HG03175 (cell line): ENCODE measurements around the gene BMAL1.

Experiments
- ATAC-seq: cut with Tn5 transposase; IDR thresholded peaks from one replicate; pipeline ENCODE4 v1.9.1; 2021; ENCODE audit warnings: mild to moderate bottlenecking, moderate library complexity; ENCODE audit not compliant: unreplicated experiment

The BMAL1 gene

GRCh38 chr11:13260963-13261588, 16.5 kb upstream of the BMAL1 start:
- no peak for ATAC-seq

GRCh38 chr11:13261591-13262061, 16.0 kb upstream of the BMAL1 start:
- ATAC-seq = no peak

GRCh38 chr11:13262096-13262495, 15.5 kb upstream of the BMAL1 start:
- ATAC-seq = no peak

- ATAC-seq = no peak
Measured at GRCh38 chr11:13268791-13269190, 8.8 kb upstream of the BMAL1 start.

- ATAC-seq = no peak
Measured at GRCh38 chr11:13269775-13270174, 7.8 kb upstream of the BMAL1 start.

GRCh38 chr11:13271060-13271693, 6.4 kb upstream of the BMAL1 start:
- ATAC-seq = no peak

GRCh38 chr11:13276454-13276831, 1.1 kb upstream of the BMAL1 start:
- ATAC-seq = no peak

- peak; percentile 88 for ATAC-seq
Measured at GRCh38 chr11:13276832-13277767, 490 bp upstream of the BMAL1 start.

- ATAC-seq = no peak
Measured at GRCh38 chr11:13278609-13279486, 1.3 kb downstream of the BMAL1 start.

- ATAC-seq = no peak
Measured at GRCh38 chr11:13279487-13279834, 1.9 kb downstream of the BMAL1 start.

- ATAC-seq = no peak
Measured at GRCh38 chr11:13280092-13280722, 2.6 kb downstream of the BMAL1 start.

- ATAC-seq = no peak
Measured at GRCh38 chr11:13280777-13281176, 3.2 kb downstream of the BMAL1 start.

- ATAC-seq = no peak
Measured at GRCh38 chr11:13283636-13284035, 6.0 kb downstream of the BMAL1 start.

GRCh38 chr11:13284776-13285588, 7.4 kb downstream of the BMAL1 start:
- ATAC-seq = no peak

- ATAC-seq = no peak
Measured at GRCh38 chr11:13286279-13286821, 8.8 kb downstream of the BMAL1 start.

GRCh38 chr11:13287036-13287435, 9.4 kb downstream of the BMAL1 start:
- no peak for ATAC-seq

GRCh38 chr11:13287681-13288080, 10.1 kb downstream of the BMAL1 start:
- no peak for ATAC-seq

- peak; percentile 74 for ATAC-seq
Measured at GRCh38 chr11:13288375-13289029, 10.9 kb downstream of the BMAL1 start.

GRCh38 chr11:13289081-13289480, 11.5 kb downstream of the BMAL1 start:
- peak; percentile 6 for ATAC-seq
